ENCODE results near the gene ROCK2.

GRCh38 chr2:11290713-11291112 is 53.7 kb downstream of the ROCK2 start:
- no peak for TF ChIP-seq GATA3 (IDR thresholded peaks at IDR 0.05; ENCODE audit: low read depth, low read length)
- TF ChIP-seq GATA2 (IDR thresholded peaks at IDR 0.05; ENCODE audit: low read depth, low read length) = no peak
